CD8-positive, alpha-beta memory T cell (primary cell): ENCODE data around the gene KLHL3. TPM values are rescaled to one million over a fixed set of nuclear protein-coding genes. Genes with fewer than 3 reads are reported as not detected.
A peak's percentile ranks its signal among the peaks of the same experiment; 100 is the strongest.

Experiments used
- CTCF ChIA-PET: fragments of 350-600 bp; sonication (Branson Sonifier 250); formaldehyde crosslinking; loops from one replicate; lab custom pipeline; 2021; ENCODE audit warnings: antibody characterized with exemption; lab: Charles Lee
- POLR2A ChIA-PET: fragments of 350-600 bp; sonication (Branson Sonifier 250); formaldehyde crosslinking; loops from one replicate; lab custom pipeline; 2021; ENCODE audit warnings: antibody characterized with exemption; lab: Charles Lee
- DNase-seq, 5 donors: peaks; one replicate each; pipeline versions ENCODE4 v3.0.0 to v3.0.0-alpha.2; 2020 to 2022; ENCODE audit warnings: mixed read lengths in 1 of 5
- H3K27ac ChIP-seq: one replicate; pipeline ENCODE4 v1.7.0; 2013; ENCODE audit warnings: low read depth, mild to moderate bottlenecking, low read length, moderate library complexity
- H3K27me3 ChIP-seq: 2 replicates; pipeline ENCODE4 v1.7.0; 2013; ENCODE audit warnings: low read length, mild to moderate bottlenecking; ENCODE audit not compliant: insufficient read depth, poor library complexity, severe bottlenecking
- H3K36me3 ChIP-seq: 2 replicates; pipeline ENCODE4 v1.7.0; 2013; ENCODE audit warnings: mild to moderate bottlenecking, low read length, moderate library complexity; ENCODE audit not compliant: insufficient read depth
- H3K4me1 ChIP-seq: 2 replicates; pipeline ENCODE4 v1.7.0; 2013; ENCODE audit warnings: mild to moderate bottlenecking, low read length, moderate library complexity; ENCODE audit not compliant: insufficient read depth
- H3K4me3 ChIP-seq: 2 replicates; pipeline ENCODE4 v1.7.0; 2013; ENCODE audit warnings: mild to moderate bottlenecking, low read length
- H3K9me3 ChIP-seq: 2 replicates; pipeline ENCODE4 v1.7.0; 2013; ENCODE audit warnings: mild to moderate bottlenecking, low read length
- H3K27ac Mint-ChIP-seq, 8 donors: one replicate each; pipeline ENCODE4 v1.8.0; 2020 to 2021; ENCODE audit warnings: mixed read lengths in 8 of 8, mild to moderate bottlenecking in 6 of 8, inconsistent platforms in 3 of 8, moderate library complexity in 3 of 8
- H3K27me3 Mint-ChIP-seq, 2 donors: one replicate each; pipeline ENCODE4 v1.8.0; 2020 to 2021; ENCODE audit warnings: mixed read lengths in 2 of 2, mild to moderate bottlenecking in 1 of 2, moderate library complexity in 1 of 2
- H3K36me3 Mint-ChIP-seq, 3 donors: one replicate each; pipeline ENCODE4 v1.8.0; 2020 to 2021; ENCODE audit warnings: mixed read lengths in 3 of 3, inconsistent platforms in 1 of 3, mild to moderate bottlenecking in 1 of 3
- H3K4me1 Mint-ChIP-seq, 3 donors: one replicate each; pipeline ENCODE4 v1.8.0; 2020 to 2021; ENCODE audit warnings: mixed read lengths in 3 of 3, inconsistent platforms in 1 of 3, mild to moderate bottlenecking in 1 of 3
- H3K4me3 Mint-ChIP-seq, 7 donors: one replicate each; pipeline ENCODE4 v1.8.0; 2020 to 2021; ENCODE audit warnings: mixed read lengths in 7 of 7, mild to moderate bottlenecking in 6 of 7, moderate library complexity in 4 of 7, inconsistent platforms in 2 of 7
- H3K9me3 Mint-ChIP-seq, 5 donors: one replicate each; pipeline ENCODE4 v1.8.0; 2020 to 2022; ENCODE audit warnings: mixed read lengths in 5 of 5, mild to moderate bottlenecking in 3 of 5, moderate library complexity in 2 of 5, inconsistent platforms in 1 of 5
- polyA plus RNA-seq: library from polyadenylated mRNA; unstranded; fragments of 300-500 nt; fragmentation: Illumina TruSeq; gene quantifications from one replicate; pipeline ENCODE4 v1.2.3, GENCODE V29; 2021
- total RNA-seq, 2 experiments: library from RNA; stranded (reverse); gene quantifications; one replicate each; pipeline ENCODE4 v1.2.3, GENCODE V29; 2021

The KLHL3 gene
- total and polyA plus RNA-seq, 3 experiments from 2014 or later: 2.7 to 3.4 (median 3.3) TPM

- Histone ChIP-seq H3K4me1 (no peaks in the 10 kb centered on the region), H3K9me3 (no peaks in the 10 kb centered on the region), H3K36me3 (no peaks in the 10 kb centered on the region), H3K4me3 (no peak overlapping the region), H3K27me3 (no peaks in the 10 kb centered on the region), H3K27ac (no peak overlapping the region)
- POLR2A ChIA-PET: no interaction called here
- Mint-ChIP-seq H3K4me1 (no peaks in the 10 kb centered on the region), H3K36me3 (peaks cover 25 to 44% (median 25%) of the 10 kb centered on the region in 3 donors), H3K9me3 (peaks cover 2 to 10% (median 7%) of the 10 kb centered on the region in 5 donors), H3K27ac (no peak overlapping the region), H3K27me3 (peaks cover 0 to 4% of the 10 kb centered on the region in 2 donors), H3K4me3 (no peak overlapping the region)
- no peak for DNase-seq
- CTCF ChIA-PET: interaction anchor here (1.1 kb wide), 1 partner anchor 33 kb away, joined by 3 read pairs; no protein-coding TSS in a partner anchor
Measured at GRCh38 chr5:137708796-137709559, 26.9 kb downstream of the KLHL3 start.

- no peak for DNase-seq
- H3K9me3 Mint-ChIP-seq: peaks cover 2 to 5% (median 3%) of the 10 kb centered on the region in 5 donors
- Histone ChIP-seq H3K27me3 (no peaks in the 10 kb centered on the region), H3K4me3 (no peak overlapping the region), H3K4me1 (no peaks in the 10 kb centered on the region), H3K27ac (no peak overlapping the region), H3K36me3 (no peaks in the 10 kb centered on the region), H3K9me3 (no peaks in the 10 kb centered on the region)
- no peaks in the 10 kb centered on the region for H3K4me1 Mint-ChIP-seq
- ChIA-PET POLR2A (no interaction called here), CTCF (interaction anchor here (1.1 kb wide), 1 partner anchor 34 kb away, joined by 3 read pairs; no protein-coding TSS in a partner anchor)
- H3K27me3 Mint-ChIP-seq: peaks cover 0 to 4% of the 10 kb centered on the region in 2 donors
- no peak overlapping the region for H3K27ac Mint-ChIP-seq
- peaks cover 18 to 43% (median 28%) of the 10 kb centered on the region in 3 donors for H3K36me3 Mint-ChIP-seq
- H3K4me3 Mint-ChIP-seq: no peak overlapping the region
Measured at GRCh38 chr5:137708062-137708461, 27.8 kb downstream of the KLHL3 start.

- Histone ChIP-seq H3K4me3 (no peak overlapping the region), H3K4me1 (no peaks in the 10 kb centered on the region), H3K9me3 (no peaks in the 10 kb centered on the region), H3K27me3 (no peaks in the 10 kb centered on the region), H3K36me3 (no peaks in the 10 kb centered on the region), H3K27ac (no peak overlapping the region)
- Mint-ChIP-seq H3K4me3 (no peak overlapping the region), H3K27ac (no peak overlapping the region), H3K27me3 (no peaks in the 10 kb centered on the region), H3K9me3 (no peaks in the 10 kb centered on the region), H3K36me3 (peaks cover 8 to 43% (median 28%) of the 10 kb centered on the region in 3 donors), H3K4me1 (no peaks in the 10 kb centered on the region)
- CTCF ChIA-PET: interaction anchor here (1.6 kb wide), 1 partner anchor 46 kb away, joined by 4 read pairs; no protein-coding TSS in a partner anchor
- POLR2A ChIA-PET: no interaction called here
- no peak for DNase-seq
Measured at GRCh38 chr5:137706841-137707240, 29.0 kb downstream of the KLHL3 start.

GRCh38 chr5:137705106-137705505 is 30.8 kb downstream of the KLHL3 start:
- H3K9me3 ChIP-seq: no peaks in the 10 kb centered on the region
- Mint-ChIP-seq H3K9me3 (no peaks in the 10 kb centered on the region), H3K4me1 (no peaks in the 10 kb centered on the region), H3K36me3 (peaks cover 4 to 41% (median 22%) of the 10 kb centered on the region in 3 donors), H3K27me3 (no peaks in the 10 kb centered on the region), H3K27ac (peak overlapping the region in 2 of 8 donors; percentile 3 to 7), H3K4me3 (no peak overlapping the region)
- H3K36me3 ChIP-seq: no peaks in the 10 kb centered on the region
- H3K27me3 ChIP-seq: no peaks in the 10 kb centered on the region
- H3K4me1 ChIP-seq: no peaks in the 10 kb centered on the region
- no peak for DNase-seq
- ChIA-PET CTCF (no interaction called here), POLR2A (no interaction called here)
- H3K4me3 ChIP-seq: no peak overlapping the region
- no peak overlapping the region for H3K27ac ChIP-seq

GRCh38 chr5:137703565-137703964 is 32.3 kb downstream of the KLHL3 start:
- Histone ChIP-seq H3K4me3 (no peak overlapping the region), H3K27me3 (no peaks in the 10 kb centered on the region), H3K9me3 (no peaks in the 10 kb centered on the region), H3K36me3 (no peaks in the 10 kb centered on the region), H3K4me1 (peaks cover under 1% of the 10 kb centered on the region), H3K27ac (no peak overlapping the region)
- POLR2A ChIA-PET: no interaction called here
- CTCF ChIA-PET: no interaction called here
- H3K4me3 Mint-ChIP-seq: no peak overlapping the region
- no peak overlapping the region for H3K27ac Mint-ChIP-seq
- H3K27me3 Mint-ChIP-seq: no peaks in the 10 kb centered on the region
- H3K36me3 Mint-ChIP-seq: peaks cover 4 to 29% (median 28%) of the 10 kb centered on the region in 3 donors
- peaks cover 0 to under 1% (median 0%) of the 10 kb centered on the region in 3 donors for H3K4me1 Mint-ChIP-seq
- H3K9me3 Mint-ChIP-seq: no peaks in the 10 kb centered on the region
- no peak for DNase-seq

- ChIA-PET POLR2A (no interaction called here), CTCF (no interaction called here)
- Histone ChIP-seq H3K27ac (no peak overlapping the region), H3K4me1 (peaks cover 33% of the 10 kb centered on the region), H3K4me3 (no peak overlapping the region), H3K9me3 (no peaks in the 10 kb centered on the region), H3K36me3 (no peaks in the 10 kb centered on the region), H3K27me3 (no peaks in the 10 kb centered on the region)
- no peak for DNase-seq
- no peaks in the 10 kb centered on the region for H3K27me3 Mint-ChIP-seq
- no peaks in the 10 kb centered on the region for H3K9me3 Mint-ChIP-seq
- no peak overlapping the region for H3K4me3 Mint-ChIP-seq
- no peak overlapping the region for H3K27ac Mint-ChIP-seq
- peaks cover 3 to 23% (median 23%) of the 10 kb centered on the region in 3 donors for H3K36me3 Mint-ChIP-seq
- peaks cover 20 to 32% (median 22%) of the 10 kb centered on the region in 3 donors for H3K4me1 Mint-ChIP-seq
Measured at GRCh38 chr5:137700282-137700680, 35.6 kb downstream of the KLHL3 start.

GRCh38 chr5:137699336-137700281 is 36.3 kb downstream of the KLHL3 start:
- Histone ChIP-seq H3K9me3 (no peaks in the 10 kb centered on the region), H3K27me3 (no peaks in the 10 kb centered on the region), H3K4me3 (no peak overlapping the region), H3K4me1 (peaks cover 40% of the 10 kb centered on the region), H3K36me3 (no peaks in the 10 kb centered on the region), H3K27ac (no peak overlapping the region)
- CTCF ChIA-PET: interaction anchor here (5.0 kb wide), 1 partner anchor 42 kb away, joined by 33 read pairs; no protein-coding TSS in a partner anchor
- H3K4me1 Mint-ChIP-seq: peaks cover 27 to 38% (median 29%) of the 10 kb centered on the region in 3 donors
- no peaks in the 10 kb centered on the region for H3K9me3 Mint-ChIP-seq
- no peaks in the 10 kb centered on the region for H3K27me3 Mint-ChIP-seq
- H3K27ac Mint-ChIP-seq: peak overlapping the region in 2 of 8 donors; percentile 1 to 39
- H3K4me3 Mint-ChIP-seq: no peak overlapping the region
- POLR2A ChIA-PET: interaction anchor here (0.6 kb wide), 1 partner anchor 54 kb away, joined by 3 read pairs; no protein-coding TSS in a partner anchor
- H3K36me3 Mint-ChIP-seq: peaks cover 3 to 24% (median 21%) of the 10 kb centered on the region in 3 donors
- DNase-seq: no peak
